Heart left ventricle (tissue), 16 donors: Measurements from ENCODE around the gene IRF1. TPM values are rescaled to one million over a fixed set of nuclear protein-coding genes. Genes with fewer than 3 reads are reported as not detected.

Experiments
- ATAC-seq, 4 donors: fragments of 200-7000 bp; cut with Tn5 transposase; one replicate each; pipeline ENCODE4 v1.9.1; 2020 to 2022; ENCODE audit warnings: moderate library complexity in 4 of 4, mild to moderate bottlenecking in 3 of 4, moderate number of reproducible peaks in 1 of 4
- DNase-seq, 5 donors: peaks; one replicate each; pipeline ENCODE4 v3.0.0-alpha.2; 2020
- H3K27ac ChIP-seq, 12 donors: fragments of 200-600 bp; sonication (generic) in 4 of 12; one replicate each; pipeline versions ENCODE4 v1.5.0 to v1.8.0; 2016 to 2022; ENCODE audit warnings: mild to moderate bottlenecking in 2 of 12
- H3K27me3 ChIP-seq, 9 donors: fragments of 200-600 bp; sonication (generic) in 2 of 9; one replicate each; pipeline versions ENCODE4 v1.5.1 to v1.8.0; 2016 to 2022; ENCODE audit warnings: mild to moderate bottlenecking in 3 of 9
- H3K36me3 ChIP-seq, 9 donors: fragments of 200-600 bp; sonication (generic) in 2 of 9; one replicate each; pipeline versions ENCODE4 v1.5.0 to v1.8.0; 2018 to 2022; ENCODE audit warnings: mild to moderate bottlenecking in 2 of 9
- H3K4me1 ChIP-seq, 12 donors: fragments of 200-600 bp; sonication (generic) in 4 of 12; one replicate each; pipeline versions ENCODE4 v1.5.0 to v1.8.0; 2016 to 2022; ENCODE audit warnings: mild to moderate bottlenecking in 3 of 12
- H3K4me3 ChIP-seq, 12 donors: fragments of 200-600 bp; sonication (generic) in 4 of 12; one replicate each; pipeline versions ENCODE4 v1.5.0 to v1.8.0; 2017 to 2022; ENCODE audit warnings: mild to moderate bottlenecking in 9 of 12, moderate library complexity in 4 of 12
- H3K9me3 ChIP-seq, 12 donors: fragments of 200-600 bp; sonication (generic) in 4 of 12; one replicate each; pipeline versions ENCODE4 v1.5.0 to v1.8.0; 2016 to 2022; ENCODE audit warnings: mild to moderate bottlenecking in 1 of 12
- POLR2A ChIP-seq, 2 donors: fragments of 450-650 bp; IDR thresholded peaks; one replicate each; pipeline ENCODE4 v1.6.1; 2017; ENCODE audit warnings: antibody characterized with exemption in 2 of 2, mild to moderate bottlenecking in 2 of 2, moderate library complexity in 2 of 2
- WGBS, 4 donors: extraction: QIAGEN DNeasy Blood & Tissue Kit in 2 of 4; methylation state at CpG; one replicate each; pipeline versions ENCODE4 v1.1.5 to v1.1.7; 2013 to 2018; 5-methylcytosine and 5-hydroxymethylcytosine counted together
- intact Hi-C, 10 donors: fragments of 100-400 bp; cut with DNase I; formaldehyde crosslinking; loops; one replicate each; pipeline versions ENCODE4 v1.11.1 to v1.14.2; 2022
- polyA plus RNA-seq, 2 donors: library from polyadenylated mRNA; stranded (reverse); fragments of 200-250 nt; gene quantifications; one replicate each; pipeline ENCODE4 v1.2.3, GENCODE V29; 2013
- total RNA-seq, 9 donors: library from RNA; depleted of rRNA in 2 of 9; stranded (reverse); fragments of >200 nt in 2 of 9; fragmentation: NEBNext Ultra II Directional in 3 of 9; extraction: Animal tissue kit (Norgen Biotek cat#: 25700) in 3 of 9; gene quantifications; one replicate each; pipeline versions ENCODE4 v1.1.0 to v1.2.4, GENCODE V29; 2016 to 2023
- TF ChIP-seq, protein P1 (sequence below), 12 donors: fragments of 200-600 bp; sonication (generic) in 4 of 12; IDR thresholded peaks; one replicate each; pipeline versions ENCODE4 v1.5.0 to v1.8.0; 2018 to 2022; ENCODE audit warnings: antibody characterized with exemption in 12 of 12, mild to moderate bottlenecking in 5 of 12
- donor health status: ischemic (EF 13 %, LVEDD 7.1; RV severe dilation, severe dysfunction).
- donor health status: healthy with polysubstance abuse.
- donor health status: DM: no; HTN: yes; CAD: no.
- donor health status: DM: no; HTN: no; CAD: no.
- donor health status: ischemic (EF 25% LVEDD 6.9; RV normal size, moderate dysfunction).
- donor health status: ischemic (EF 25% LVEDD 5.7; RV mildly dilated, moderate dysfunction).
- donor health status: healthy.
- donor health status: DM: yes; HTN: yes; CAD: no.
- donor health status: ischemic (EF 35%, LVEDD 5.7; RV mildly dilated, moderate dysfunction).
- donor health status: nonischemic (EF 11% LVEDD 7.7; RV severe dilation, severe dysfunction).
- donor health status: DM: yes; HTN: yes; CAD: no.
- donor health status: PGD.
- donor health status: ischemic (EF 29% LVEDD 5.4; RV normal size, mild dysfunction).
- donor health status: nonischemic (EF 23%, LVEDD 6.1; RV moderate dilation, normal function).

The IRF1 gene
- total and polyA plus RNA-seq, 11 donors, result 7.5 to 190 (median 18.4) TPM

DNA sequence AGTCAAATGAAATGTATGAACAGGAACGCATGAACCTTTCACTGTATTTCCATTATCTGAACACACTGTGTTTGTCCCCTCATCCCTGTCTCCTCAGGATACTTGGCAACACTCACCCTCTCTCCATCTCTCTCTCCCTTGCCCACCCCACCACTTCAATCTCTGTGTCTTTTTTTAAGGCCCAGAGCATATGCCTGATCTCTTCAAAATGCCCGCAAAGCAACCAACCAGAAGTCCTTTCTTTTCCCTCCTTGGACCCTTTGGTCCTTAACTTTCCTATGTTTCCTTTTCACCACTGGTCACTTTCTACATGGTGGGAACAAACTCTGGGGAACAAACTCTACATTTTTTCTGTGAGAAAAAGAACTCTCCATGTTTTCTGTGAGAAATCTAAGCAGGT, 3.2 kb upstream of the IRF1 start:
- no peak for TF ChIP-seq POLR2A (IDR thresholded peaks at IDR 0.05)
- TF ChIP-seq, protein P1, sequence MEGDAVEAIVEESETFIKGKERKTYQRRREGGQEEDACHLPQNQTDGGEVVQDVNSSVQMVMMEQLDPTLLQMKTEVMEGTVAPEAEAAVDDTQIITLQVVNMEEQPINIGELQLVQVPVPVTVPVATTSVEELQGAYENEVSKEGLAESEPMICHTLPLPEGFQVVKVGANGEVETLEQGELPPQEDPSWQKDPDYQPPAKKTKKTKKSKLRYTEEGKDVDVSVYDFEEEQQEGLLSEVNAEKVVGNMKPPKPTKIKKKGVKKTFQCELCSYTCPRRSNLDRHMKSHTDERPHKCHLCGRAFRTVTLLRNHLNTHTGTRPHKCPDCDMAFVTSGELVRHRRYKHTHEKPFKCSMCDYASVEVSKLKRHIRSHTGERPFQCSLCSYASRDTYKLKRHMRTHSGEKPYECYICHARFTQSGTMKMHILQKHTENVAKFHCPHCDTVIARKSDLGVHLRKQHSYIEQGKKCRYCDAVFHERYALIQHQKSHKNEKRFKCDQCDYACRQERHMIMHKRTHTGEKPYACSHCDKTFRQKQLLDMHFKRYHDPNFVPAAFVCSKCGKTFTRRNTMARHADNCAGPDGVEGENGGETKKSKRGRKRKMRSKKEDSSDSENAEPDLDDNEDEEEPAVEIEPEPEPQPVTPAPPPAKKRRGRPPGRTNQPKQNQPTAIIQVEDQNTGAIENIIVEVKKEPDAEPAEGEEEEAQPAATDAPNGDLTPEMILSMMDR (IDR thresholded peaks at IDR 0.05), result no peak

DNA sequence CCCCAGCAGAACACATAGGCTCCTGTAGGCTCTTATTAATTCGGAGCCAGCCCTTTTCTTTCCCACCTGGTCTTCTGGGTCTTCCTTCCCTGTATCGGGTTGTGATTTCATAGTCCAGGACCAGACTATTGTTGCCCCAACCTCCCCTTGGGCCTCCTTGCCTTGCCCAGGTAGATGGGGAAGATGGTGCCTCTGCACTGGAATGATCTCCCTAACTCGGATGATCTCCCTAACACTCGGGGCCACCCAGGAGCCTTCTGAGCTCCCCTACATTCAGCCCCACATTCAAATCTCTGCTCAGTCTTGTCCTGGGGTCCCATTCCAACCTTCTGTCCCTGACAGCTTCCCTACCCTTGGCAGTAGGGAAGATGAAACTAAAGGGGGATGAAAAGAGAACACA, 2.7 kb upstream of the IRF1 start:
- Histone ChIP-seq H3K4me3 (no peak overlapping the region), H3K27ac (peak overlapping the region in 4 of 12 donors; percentile 92 to 99 (median 98)), H3K36me3 (peaks cover 0 to 15% (median 8%) of the 10 kb centered on the region in 9 donors), H3K9me3 (no peaks in the 10 kb centered on the region), H3K4me1 (peaks cover 10 to 78% (median 55%) of the 10 kb centered on the region in 12 donors), H3K27me3 (no peaks in the 10 kb centered on the region)
- peak in 3 of 5 donors; percentile 7 to 18 (median 9) for DNase-seq
- ATAC-seq, result no peak
- intact Hi-C loops, result loop anchor here in 5 of 10 donors (2.0 to 10.0 kb wide), 5 partner anchors 71 to 268 kb away; partner anchors contain the start of genes SLC22A4 (in 2 of the 5) and P4HA2 (in 1 of the 5)
- no peak for TF ChIP-seq POLR2A (IDR thresholded peaks at IDR 0.05)
- TF ChIP-seq, protein P1 (IDR thresholded peaks at IDR 0.05), result no peak
- WGBS, 4 donors, result 96 to 97% (median 96%) methylated on average over 4 of the region's 4 CpGs

More for the DNA sequence above, 3.2 kb upstream of the IRF1 start:
- ATAC-seq (no peak), DNase-seq (peak in 1 of 5 donors; percentile 2)
- peak overlapping the region in 9 of 12 donors; percentile 7 to 99 (median 93) for H3K27ac ChIP-seq
- H3K9me3 ChIP-seq, result no peaks in the 10 kb centered on the region
- H3K4me1 ChIP-seq, result peaks cover 6 to 78% (median 50%) of the 10 kb centered on the region in 12 donors
- H3K36me3 ChIP-seq, result peaks cover 0 to 9% (median 4%) of the 10 kb centered on the region in 9 donors
- H3K27me3 ChIP-seq, result no peaks in the 10 kb centered on the region
- no peak overlapping the region for H3K4me3 ChIP-seq
- intact Hi-C loops, result loop anchor here in 6 of 10 donors (2.0 to 10.0 kb wide), 6 partner anchors 72 to 269 kb away; partner anchors contain the start of genes SLC22A4 (in 2 of the 6) and P4HA2 (in 1 of the 6)
- WGBS, 4 donors, result 93 to 97% (median 95%) methylated on average over 2 of the region's 2 CpGs

DNA sequence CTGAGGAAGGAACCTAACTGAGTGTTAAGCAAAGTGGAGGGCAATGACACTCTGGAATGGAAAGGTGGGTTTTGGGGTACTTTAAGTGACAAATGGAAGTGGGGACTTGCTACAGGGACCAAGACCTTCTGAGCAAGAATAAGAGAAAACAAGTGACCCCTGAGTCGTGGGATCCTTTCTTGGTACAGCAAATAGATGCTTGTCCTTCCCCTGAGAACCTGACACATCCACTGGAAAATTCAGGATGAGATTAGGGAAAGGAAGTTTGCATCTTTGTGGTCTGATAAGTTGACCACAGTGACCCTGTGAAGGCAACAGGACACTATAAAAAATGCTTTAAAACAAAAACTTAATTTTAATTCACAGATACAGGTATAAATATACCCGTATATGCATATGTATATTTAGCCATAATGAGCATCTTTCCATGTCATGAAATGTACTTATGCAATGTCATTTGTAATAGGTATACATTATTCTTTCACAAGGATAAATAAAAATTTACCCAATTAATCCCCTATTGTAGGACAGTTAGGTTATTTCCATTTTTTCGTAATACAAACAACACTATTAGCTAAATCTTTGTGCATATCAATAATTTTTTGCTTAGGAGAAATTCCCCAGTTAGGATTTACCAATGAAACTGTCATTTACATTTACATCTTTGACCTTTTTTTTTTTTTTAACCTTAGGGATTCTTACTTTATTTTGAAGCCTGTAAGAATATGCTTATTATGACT, 2.0 kb upstream of the IRF1 start:
- peaks cover 10 to 78% (median 55%) of the 10 kb centered on the region in 12 donors for H3K4me1 ChIP-seq
- WGBS, 4 donors, result 61 to 86% (median 83%) methylated on average over 3 of the region's 3 CpGs
- no peaks in the 10 kb centered on the region for H3K9me3 ChIP-seq
- H3K36me3 ChIP-seq, result peaks cover 0 to 22% (median 15%) of the 10 kb centered on the region in 9 donors
- peak overlapping the region in 1 of 12 donors; percentile 97 for H3K4me3 ChIP-seq
- ATAC-seq (no peak), DNase-seq (peak in 1 of 5 donors; percentile 0)
- peak overlapping the region in 4 of 12 donors; percentile 96 to 100 (median 99) for H3K27ac ChIP-seq
- TF ChIP-seq, protein P1 (IDR thresholded peaks at IDR 0.05), result no peak
- no peak for TF ChIP-seq POLR2A (IDR thresholded peaks at IDR 0.05)
- H3K27me3 ChIP-seq, result no peaks in the 10 kb centered on the region
- intact Hi-C loops, result loop anchor here in 5 of 10 donors (2.0 to 10.0 kb wide), 5 partner anchors 70 to 268 kb away; partner anchors contain the start of genes SLC22A4 (in 2 of the 5) and P4HA2 (in 1 of the 5)
